Tongue (tissue), 2 donors: ENCODE measurements around the gene USP20. TPM values are rescaled to one million over a fixed set of nuclear protein-coding genes. Genes with fewer than 3 reads are reported as not detected.
"Not testable (repeated sequence)": the region's sequence is repeated elsewhere in the genome, so short reads cannot be mapped to it uniquely, and the experiment has no call there.

Experiments
- DNase-seq: peaks from one replicate; pipeline ENCODE4 v3.0.0-alpha.2; 2015
- total RNA-seq: library from RNA; depleted of rRNA; stranded (reverse); fragments of >200 nt; gene quantifications from one replicate; pipeline ENCODE4 v1.2.3, GENCODE V29; 2014

The USP20 gene
- total RNA-seq, 1 donor from 2014 or later, result 11.8 TPM

GRCh38 chr9:129890718-129891299 is 55.6 kb downstream of the USP20 start:
- not testable (repeated sequence) for DNase-seq

- no peak for DNase-seq
Observed at GRCh38 chr9:129891569-129891968, 56.3 kb downstream of the USP20 start.

GRCh38 chr9:129894120-129894823 is 59.0 kb downstream of the USP20 start:
- DNase-seq, result no peak

GRCh38 chr9:129895376-129896268 is 60.4 kb downstream of the USP20 start:
- no peak for DNase-seq

GRCh38 chr9:129897263-129897662 is 62.0 kb downstream of the USP20 start:
- DNase-seq, result no peak

- DNase-seq, result no peak
Observed at GRCh38 chr9:129898185-129898584, 62.9 kb downstream of the USP20 start.

GRCh38 chr9:129899620-129900019 is 64.4 kb downstream of the USP20 start:
- DNase-seq, result no peak

GRCh38 chr9:129900263-129901027 is 65.2 kb downstream of the USP20 start:
- DNase-seq, result no peak

- no peak for DNase-seq
Observed at GRCh38 chr9:129901993-129902739, 66.9 kb downstream of the USP20 start.

GRCh38 chr9:129902740-129903134 is 67.5 kb downstream of the USP20 start:
- DNase-seq, result no peak

GRCh38 chr9:129904734-129905133 is 69.5 kb downstream of the USP20 start:
- DNase-seq, result no peak

GRCh38 chr9:129906298-129906697 is 71.0 kb downstream of the USP20 start:
- DNase-seq, result no peak

GRCh38 chr9:129907201-129907600 is 71.9 kb downstream of the USP20 start:
- DNase-seq, result no peak

GRCh38 chr9:129908906-129909305 is 73.6 kb downstream of the USP20 start:
- DNase-seq, result no peak

- no peak for DNase-seq
Observed at GRCh38 chr9:129909851-129910250, 74.6 kb downstream of the USP20 start.

GRCh38 chr9:129910628-129911567 is 75.6 kb downstream of the USP20 start:
- DNase-seq, result no peak

GRCh38 chr9:129914051-129914450 is 78.8 kb downstream of the USP20 start:
- DNase-seq, result no peak

GRCh38 chr9:129916707-129917106 is 81.4 kb downstream of the USP20 start:
- DNase-seq, result no peak

GRCh38 chr9:129918296-129918950 is 83.2 kb downstream of the USP20 start:
- DNase-seq, result peak; percentile 17

- DNase-seq, result no peak
Observed at GRCh38 chr9:129919277-129919676, 84.0 kb downstream of the USP20 start.
